Thoracic aorta (tissue), 2 donors: ENCODE data around the gene RPL23. TPM values are rescaled to one million over a fixed set of nuclear protein-coding genes. Genes with fewer than 3 reads are reported as not detected.
"Not testable (repeated sequence)": the region's sequence is repeated elsewhere in the genome, so short reads cannot be mapped to it uniquely, and the experiment has no call there.

Source experiments
- ATAC-seq: fragments of 150-250 bp; one replicate; pipeline ENCODE4 v1.8.0; 2017; ENCODE audit warnings: low read depth; ENCODE audit not compliant: insufficient number of reproducible peaks, low FRiP score
- DNase-seq: peaks from one replicate; pipeline ENCODE4 v3.0.0-alpha.2; 2020; ENCODE audit warnings: low spot score
- H3K27ac ChIP-seq, 2 donors: fragments of 200-600 bp; sonication (generic); 1 replicate in 1 of 2; 2 replicates in 1 of 2; pipeline ENCODE4 v1.5.1; 2016; ENCODE audit warnings: mild to moderate bottlenecking in 2 of 2, moderate library complexity in 2 of 2
- H3K27me3 ChIP-seq: fragments of 200-600 bp; sonication (generic); replicated peaks from 2 replicates; pipeline ENCODE4 v1.6.0; 2016; ENCODE audit warnings: mild to moderate bottlenecking; ENCODE audit not compliant: insufficient read depth
- H3K36me3 ChIP-seq: fragments of 200-600 bp; sonication (generic); one replicate; pipeline ENCODE4 v1.5.1; 2016
- H3K4me1 ChIP-seq, 2 donors: fragments of 200-600 bp; sonication (generic); 1 replicate in 1 of 2; 2 replicates in 1 of 2; pipeline versions ENCODE4 v1.5.1 to v1.6.0; 2016; ENCODE audit warnings: low read depth in 2 of 2, mild to moderate bottlenecking in 1 of 2; ENCODE audit not compliant: control insufficient read depth in 1 of 2
- H3K4me3 ChIP-seq: fragments of 200-600 bp; sonication (generic); 2 replicates; pipeline ENCODE4 v1.5.1; 2016; ENCODE audit warnings: mild to moderate bottlenecking
- H3K9me3 ChIP-seq: fragments of 200-600 bp; sonication (generic); 2 replicates; pipeline ENCODE4 v1.5.1; 2016
- CTCF ChIP-seq: fragments of 200-600 bp; sonication (generic); IDR thresholded peaks from one replicate; pipeline ENCODE4 v1.5.1; 2019; ENCODE audit warnings: antibody characterized with exemption
- total RNA-seq, 2 donors: library from RNA; depleted of rRNA; stranded (reverse); fragments of >200 nt; gene quantifications; one replicate each; pipeline versions ENCODE4 v1.1.0 to v1.2.3, GENCODE V29; 2016

Gene RPL23
- total RNA-seq, 2 donors from 2014 or later = 870 to 981 TPM

DNA sequence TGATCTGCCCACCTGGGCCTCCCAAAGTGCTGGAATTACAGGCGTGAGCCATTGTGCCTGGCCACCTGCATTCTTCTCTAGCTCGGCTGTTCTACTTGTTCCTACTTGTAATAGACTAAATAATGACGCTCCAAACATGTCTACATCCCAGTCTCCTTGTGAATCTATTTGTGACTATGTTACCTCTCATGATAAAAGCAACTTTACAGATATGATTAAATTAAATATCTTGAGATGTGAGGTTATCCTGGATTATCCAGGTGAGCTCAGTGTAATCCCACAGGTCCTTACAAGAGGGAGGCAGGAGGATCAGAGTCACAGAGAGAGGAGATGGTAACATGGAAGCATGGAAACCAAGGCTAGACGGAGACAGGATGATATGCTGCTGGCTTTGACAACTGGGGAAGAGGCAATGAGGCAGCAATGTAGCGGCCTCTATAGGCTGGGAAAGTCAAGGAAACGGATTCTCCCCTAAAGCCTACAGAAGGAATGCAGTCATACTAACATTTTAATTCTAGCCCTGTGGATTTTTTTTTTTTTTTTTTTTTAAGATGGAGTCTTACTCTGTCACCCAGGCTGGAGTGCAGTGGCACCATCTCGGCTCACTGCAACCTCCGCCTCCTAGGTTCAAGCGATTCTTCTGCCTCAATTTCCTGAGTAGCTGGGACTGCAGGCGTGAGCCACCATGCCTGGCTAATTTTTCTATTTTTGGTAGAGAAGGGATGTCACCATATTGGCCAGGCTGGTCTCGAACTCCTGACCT lies 11.3 kb upstream of the RPL23 start:
- Histone ChIP-seq H3K4me1 (peaks cover 4 to 10% of the 10 kb centered on the region in 2 donors), H3K36me3 (no peaks in the 10 kb centered on the region), H3K4me3 (no peak overlapping the region), H3K27me3 (no peaks in the 10 kb centered on the region), H3K27ac (no peak overlapping the region), H3K9me3 (no peaks in the 10 kb centered on the region)
- no peak for DNase-seq
- ATAC-seq = no peak
- TF ChIP-seq CTCF = no peak

GRCh38 chr17:38861399-38861843 lies 7.9 kb upstream of the RPL23 start:
- ATAC-seq (no peak), DNase-seq (no peak)
- Histone ChIP-seq H3K27me3 (no peaks in the 10 kb centered on the region), H3K4me3 (no peak overlapping the region), H3K36me3 (no peaks in the 10 kb centered on the region), H3K4me1 (no peaks in the 10 kb centered on the region), H3K27ac (no peak overlapping the region), H3K9me3 (no peaks in the 10 kb centered on the region)
- no peak for TF ChIP-seq CTCF

DNA sequence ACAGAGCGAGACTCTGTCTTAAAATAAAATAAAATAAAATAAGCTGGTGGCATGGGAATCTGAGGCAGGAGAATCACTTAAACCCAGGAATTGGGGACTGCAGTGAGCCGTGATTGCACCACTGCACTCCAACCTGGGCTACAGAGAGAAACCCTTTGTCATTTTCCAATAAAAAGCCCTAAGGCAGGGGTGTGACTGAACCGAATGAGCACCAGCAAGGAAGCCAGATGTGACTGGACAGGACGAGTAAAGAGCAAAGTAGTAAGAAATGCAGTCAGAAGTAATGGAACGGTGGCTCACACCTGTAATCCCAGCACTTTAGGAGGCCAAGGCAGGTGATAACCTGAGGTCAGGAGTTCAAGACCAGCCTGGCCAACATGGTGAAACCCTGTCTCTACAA lies 3.8 kb upstream of the RPL23 start:
- Histone ChIP-seq H3K9me3 (no peaks in the 10 kb centered on the region), H3K27me3 (no peaks in the 10 kb centered on the region), H3K36me3 (no peaks in the 10 kb centered on the region), H3K4me1 (peaks cover 6 to 7% of the 10 kb centered on the region in 2 donors), H3K27ac (no peak overlapping the region), H3K4me3 (no peak overlapping the region)
- no peak for TF ChIP-seq CTCF
- DNase-seq = no peak
- no peak for ATAC-seq

- H3K27me3 ChIP-seq, H3K27ac ChIP-seq, H3K9me3 ChIP-seq, DNase-seq, H3K4me3 ChIP-seq, ATAC-seq: not testable (repeated sequence)
- Histone ChIP-seq H3K4me1 (peaks cover 18 to 23% of the 10 kb centered on the region in 2 donors), H3K36me3 (peaks cover 15% of the 10 kb centered on the region)
Observed at GRCh38 chr17:38855101-38855714, 1.7 kb upstream of the RPL23 start.

GRCh38 chr17:38852771-38853291 lies 690 bp downstream of the RPL23 start:
- DNase-seq (no peak), ATAC-seq (no peak)
- Histone ChIP-seq H3K4me3 (peak overlapping the region; percentile 76), H3K36me3 (peaks cover 31% of the 10 kb centered on the region), H3K4me1 (peaks cover 18 to 23% of the 10 kb centered on the region in 2 donors), H3K27ac (peak overlapping the region; percentile 92 to 93), H3K9me3 (no peaks in the 10 kb centered on the region), H3K27me3 (no peaks in the 10 kb centered on the region)
- TF ChIP-seq CTCF = no peak
